Measurements from ENCODE around the gene RNASEH2B.

RNASEH2B gene

DNA sequence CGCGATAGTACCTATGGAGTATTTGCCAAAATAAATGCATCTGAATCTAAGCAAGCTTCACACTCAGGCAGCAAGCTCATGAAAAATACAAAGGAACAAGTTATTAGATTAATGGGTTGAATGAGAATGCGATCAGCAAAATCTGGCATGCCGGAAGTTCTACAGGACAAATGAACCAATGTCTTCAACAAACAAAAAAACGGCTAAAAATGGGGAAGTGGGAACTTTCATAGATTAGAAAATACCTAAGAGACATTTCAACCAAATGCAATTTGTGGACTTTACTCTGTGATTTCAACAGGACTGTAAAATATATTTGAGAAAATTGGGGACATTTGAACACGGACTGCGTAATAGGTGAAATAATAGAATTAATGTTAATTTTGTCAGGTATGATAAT lies 22.4 kb upstream of the RNASEH2B start:
- Histone ChIP-seq H3K9me3 (ENCODE audit: control insufficient read depth, insufficient read depth, low read length) (no peaks in the 10 kb centered on the region), H3K4me1 (ENCODE audit: control insufficient read depth, insufficient read depth, low read length) (0 out of 2 replicates have a peak, but pooled peaks cover 1% of the 10 kb centered on the region), H3K27me3 (ENCODE audit: control insufficient read depth, insufficient read depth, low read length) (no peaks in the 10 kb centered on the region), H3K4me3 (ENCODE audit: low read length) (no peak overlapping the region), H3K27ac (ENCODE audit: low read length) (no peak overlapping the region), H3K36me3 (ENCODE audit: control insufficient read depth, insufficient read depth, low read length) (no peaks in the 10 kb centered on the region)
- DNase-seq (ENCODE audit: low read depth, low spot score), result no peak
- 100% methylated on average over 2 of the region's 7 CpGs for WGBS (ENCODE audit: insufficient coverage, insufficient read length)

DNA sequence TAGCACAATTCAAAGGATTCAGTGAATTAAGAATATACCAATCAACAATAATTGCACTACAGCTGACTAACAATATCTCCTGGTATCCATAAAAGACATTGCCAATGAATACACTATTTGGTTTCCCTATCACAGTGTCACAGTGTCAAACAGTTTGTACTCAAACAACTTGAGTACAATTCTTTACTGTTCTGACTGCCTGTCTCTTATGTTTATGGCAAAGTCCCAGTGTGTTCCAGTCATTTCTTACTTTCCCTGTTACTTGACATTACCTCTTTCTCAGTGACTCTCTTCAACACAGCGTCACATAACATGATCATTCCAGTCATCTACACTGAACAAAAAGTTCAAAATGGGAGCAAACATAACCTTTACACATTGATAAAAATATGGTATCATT lies 21.2 kb upstream of the RNASEH2B start:
- Histone ChIP-seq H3K27me3 (ENCODE audit: control insufficient read depth, insufficient read depth, low read length) (no peaks in the 10 kb centered on the region), H3K27ac (ENCODE audit: low read length) (no peak overlapping the region), H3K9me3 (ENCODE audit: control insufficient read depth, insufficient read depth, low read length) (no peaks in the 10 kb centered on the region), H3K4me1 (ENCODE audit: control insufficient read depth, insufficient read depth, low read length) (0 out of 2 replicates have a peak, but pooled peaks cover 1% of the 10 kb centered on the region), H3K36me3 (ENCODE audit: control insufficient read depth, insufficient read depth, low read length) (no peaks in the 10 kb centered on the region), H3K4me3 (ENCODE audit: low read length) (no peak overlapping the region)
- DNase-seq (ENCODE audit: low read depth, low spot score), result no peak
- no CpG with 5 or more reads among the region's 1 CpG for WGBS (ENCODE audit: insufficient coverage, insufficient read length)

DNA sequence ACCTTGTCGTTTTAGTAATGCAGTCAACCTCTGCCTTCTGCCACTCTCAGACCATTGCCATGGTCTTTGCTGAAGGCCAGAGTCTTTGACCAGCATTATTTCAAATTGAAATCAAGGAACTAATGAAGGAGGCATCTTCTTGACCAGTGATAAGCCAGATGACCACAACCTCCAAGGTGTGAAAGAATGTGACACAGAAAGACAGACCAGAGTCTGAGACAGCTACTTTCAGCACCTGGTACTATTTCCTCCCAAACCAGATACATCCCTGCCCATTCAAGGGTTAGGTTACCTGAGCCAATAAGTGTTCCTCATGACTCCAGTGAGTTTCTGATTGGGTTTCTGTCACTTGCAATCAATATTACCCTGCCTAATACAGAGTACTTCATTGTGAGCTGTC lies 20.3 kb upstream of the RNASEH2B start:
- WGBS (ENCODE audit: insufficient coverage, insufficient read length), result no CpG with 5 or more reads among the region's 1 CpG
- peaks cover 2% of the 10 kb centered on the region; the same call in 1 of the 2 replicates for H3K4me1 ChIP-seq (ENCODE audit: control insufficient read depth, insufficient read depth, low read length)

DNA sequence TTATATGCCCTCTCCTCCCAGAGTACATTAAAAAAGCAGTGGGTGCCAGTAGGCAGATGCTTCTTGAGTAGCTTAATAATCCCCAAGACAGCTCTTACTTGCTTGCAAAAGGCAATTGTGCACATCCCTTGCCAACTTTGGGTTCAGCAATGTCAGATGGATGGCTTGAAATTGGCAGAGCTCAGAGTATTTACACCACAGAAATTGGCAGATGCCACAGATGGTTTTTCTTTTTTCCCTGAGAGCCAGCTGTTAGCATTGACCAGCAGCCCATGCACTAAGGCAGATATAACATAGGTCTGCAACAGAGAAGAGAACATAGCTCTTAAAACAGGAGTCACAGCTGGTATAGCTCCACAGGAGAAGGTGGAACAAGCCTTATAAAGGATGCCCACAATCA lies 18.4 kb upstream of the RNASEH2B start:
- Histone ChIP-seq H3K9me3 (ENCODE audit: control insufficient read depth, insufficient read depth, low read length) (no peaks in the 10 kb centered on the region), H3K4me1 (ENCODE audit: control insufficient read depth, insufficient read depth, low read length) (peaks cover 2% of the 10 kb centered on the region; the same call in 1 of the 2 replicates), H3K27ac (ENCODE audit: low read length) (no peak overlapping the region), H3K4me3 (ENCODE audit: low read length) (no peak overlapping the region), H3K27me3 (ENCODE audit: control insufficient read depth, insufficient read depth, low read length) (no peaks in the 10 kb centered on the region), H3K36me3 (ENCODE audit: control insufficient read depth, insufficient read depth, low read length) (no peaks in the 10 kb centered on the region)
- DNase-seq (ENCODE audit: low read depth, low spot score), result no peak

More for the DNA sequence above, 20.3 kb upstream of the RNASEH2B start:
- Histone ChIP-seq H3K9me3 (ENCODE audit: control insufficient read depth, insufficient read depth, low read length) (no peaks in the 10 kb centered on the region), H3K27me3 (ENCODE audit: control insufficient read depth, insufficient read depth, low read length) (no peaks in the 10 kb centered on the region), H3K27ac (ENCODE audit: low read length) (no peak overlapping the region), H3K4me3 (ENCODE audit: low read length) (no peak overlapping the region), H3K36me3 (ENCODE audit: control insufficient read depth, insufficient read depth, low read length) (no peaks in the 10 kb centered on the region)
- DNase-seq (ENCODE audit: low read depth, low spot score), result no peak

DNA sequence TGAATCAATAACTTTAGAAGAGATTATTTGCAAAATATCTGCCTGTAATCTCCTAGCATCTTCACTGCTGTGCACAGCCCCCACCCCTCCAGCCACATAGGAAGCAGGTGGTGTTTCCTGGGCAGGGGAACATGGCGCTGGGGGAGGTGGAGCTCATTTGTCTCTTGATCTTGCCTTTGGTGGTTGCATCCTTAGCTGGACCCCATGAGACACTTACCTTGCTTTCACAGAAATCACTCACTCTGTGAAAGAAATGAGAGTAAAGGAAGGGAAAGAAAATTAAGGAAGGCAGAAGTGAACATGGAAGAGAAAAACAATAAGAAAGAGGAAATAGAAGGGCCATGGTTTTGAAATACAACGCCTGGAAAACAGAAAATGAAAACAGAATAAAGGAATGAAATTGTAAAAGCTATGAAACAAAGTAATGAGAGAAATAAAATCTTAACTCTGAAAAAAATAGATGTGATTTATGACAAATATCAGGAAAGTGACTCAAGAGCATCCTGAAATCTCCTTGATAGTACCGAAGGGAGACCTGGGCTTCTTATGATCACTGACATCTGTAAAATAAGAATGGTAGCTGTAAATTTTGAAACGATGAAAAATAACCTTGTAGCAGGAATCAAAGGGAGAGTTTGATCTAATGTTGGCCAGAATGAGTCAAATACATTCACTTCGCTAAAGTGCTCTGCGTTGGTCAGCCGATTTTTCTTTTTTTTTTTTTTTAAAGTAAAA lies 17.2 kb upstream of the RNASEH2B start:
- DNase-seq (ENCODE audit: low read depth, low spot score), result no peak
- H3K27ac ChIP-seq (ENCODE audit: low read length), result no peak overlapping the region
- no CpG with 5 or more reads among the region's 7 CpGs for WGBS (ENCODE audit: insufficient coverage, insufficient read length)

DNA sequence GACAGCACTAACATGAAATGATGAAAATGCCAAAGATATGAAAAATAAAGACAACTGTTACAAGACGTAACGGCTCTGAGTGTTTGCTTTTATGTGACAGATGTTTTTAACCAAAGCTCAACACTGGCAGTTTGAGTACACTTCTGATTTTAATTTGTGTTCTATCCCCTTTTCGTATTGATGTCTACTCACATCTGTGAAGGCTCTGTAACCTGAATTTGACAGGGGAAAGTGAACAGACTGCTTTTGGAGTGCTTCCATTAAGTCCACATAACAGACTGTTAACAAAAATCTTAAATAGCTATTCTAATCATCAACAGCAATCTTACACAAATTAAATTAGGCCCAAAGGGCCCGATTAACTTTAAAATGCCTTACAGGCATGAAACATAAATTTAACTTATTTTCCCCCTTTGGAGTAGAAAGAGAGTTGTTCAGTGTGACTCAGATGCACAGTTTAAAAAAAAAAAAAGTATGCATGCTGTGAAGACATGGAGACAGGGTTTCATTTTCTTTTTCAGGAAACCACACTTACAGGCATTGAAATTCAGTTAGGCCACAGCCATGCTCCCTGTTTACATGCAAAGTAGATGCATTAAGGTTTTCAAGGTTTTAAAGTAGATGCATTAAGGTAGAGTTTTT lies 16.3 kb upstream of the RNASEH2B start:
- H3K27ac ChIP-seq (ENCODE audit: low read length), result no peak overlapping the region
- no peak for DNase-seq (ENCODE audit: low read depth, low spot score)
- H3K4me3 ChIP-seq (ENCODE audit: low read length), result no peak overlapping the region
- no CpG with 5 or more reads among the region's 4 CpGs for WGBS (ENCODE audit: insufficient coverage, insufficient read length)
- no peaks in the 10 kb centered on the region for H3K36me3 ChIP-seq (ENCODE audit: control insufficient read depth, insufficient read depth, low read length)
- H3K4me1 ChIP-seq (ENCODE audit: control insufficient read depth, insufficient read depth, low read length), result peaks cover 2% of the 10 kb centered on the region; the same call in 1 of the 2 replicates
- H3K9me3 ChIP-seq (ENCODE audit: control insufficient read depth, insufficient read depth, low read length), result no peaks in the 10 kb centered on the region
- H3K27me3 ChIP-seq (ENCODE audit: control insufficient read depth, insufficient read depth, low read length), result no peaks in the 10 kb centered on the region

More for the DNA sequence above, 17.2 kb upstream of the RNASEH2B start:
- Histone ChIP-seq H3K36me3 (ENCODE audit: control insufficient read depth, insufficient read depth, low read length) (no peaks in the 10 kb centered on the region), H3K4me1 (ENCODE audit: control insufficient read depth, insufficient read depth, low read length) (peaks cover 2% of the 10 kb centered on the region; the same call in 1 of the 2 replicates), H3K27me3 (ENCODE audit: control insufficient read depth, insufficient read depth, low read length) (no peaks in the 10 kb centered on the region), H3K4me3 (ENCODE audit: low read length) (no peak overlapping the region), H3K9me3 (ENCODE audit: control insufficient read depth, insufficient read depth, low read length) (no peaks in the 10 kb centered on the region)

DNA sequence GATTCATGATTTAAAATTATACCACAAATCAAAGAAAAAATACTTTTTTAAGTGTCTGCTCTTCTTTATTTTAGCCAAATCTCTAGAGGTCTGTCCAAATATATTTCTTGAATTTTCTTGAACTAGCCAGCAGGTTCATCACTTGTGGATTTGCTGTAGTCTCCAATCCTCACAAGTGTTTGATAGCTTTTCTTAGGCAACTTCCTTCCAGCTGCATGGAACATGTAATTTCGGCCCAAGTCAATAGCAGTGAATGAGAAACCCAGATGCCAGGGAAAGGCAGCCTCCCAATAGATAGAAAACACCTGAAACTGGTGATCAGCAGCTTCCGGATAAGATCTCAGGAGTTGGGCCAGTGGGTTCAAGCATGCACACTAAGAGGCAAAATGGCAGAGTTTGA lies 15.6 kb upstream of the RNASEH2B start:
- Histone ChIP-seq H3K4me3 (ENCODE audit: low read length) (no peak overlapping the region), H3K27ac (ENCODE audit: low read length) (no peak overlapping the region), H3K9me3 (ENCODE audit: control insufficient read depth, insufficient read depth, low read length) (no peaks in the 10 kb centered on the region), H3K36me3 (ENCODE audit: control insufficient read depth, insufficient read depth, low read length) (no peaks in the 10 kb centered on the region), H3K27me3 (ENCODE audit: control insufficient read depth, insufficient read depth, low read length) (no peaks in the 10 kb centered on the region), H3K4me1 (ENCODE audit: control insufficient read depth, insufficient read depth, low read length) (peaks cover 2% of the 10 kb centered on the region; the same call in 1 of the 2 replicates)
- no peak for DNase-seq (ENCODE audit: low read depth, low spot score)
- no CpG with 5 or more reads among the region's 2 CpGs for WGBS (ENCODE audit: insufficient coverage, insufficient read length)

DNA sequence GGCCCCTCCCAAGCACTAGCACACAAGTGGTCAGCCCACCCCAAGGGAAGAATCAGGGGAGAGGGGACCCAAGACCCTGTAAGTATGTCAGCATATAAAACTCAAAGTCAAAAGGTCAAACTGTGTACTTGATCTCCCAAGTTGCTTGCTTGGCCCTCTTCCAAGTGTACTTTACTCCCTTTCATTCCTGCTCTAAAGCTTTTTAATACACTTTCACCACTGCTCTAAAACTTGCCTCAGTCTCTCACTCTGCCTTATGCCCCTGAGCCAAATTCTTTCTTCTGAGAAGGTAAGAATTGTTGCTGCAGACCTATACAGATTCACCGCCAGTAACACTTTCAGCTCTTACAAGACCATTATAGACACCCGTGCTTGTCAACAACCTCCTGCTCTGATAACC lies 15.1 kb upstream of the RNASEH2B start:
- Histone ChIP-seq H3K36me3 (ENCODE audit: control insufficient read depth, insufficient read depth, low read length) (no peaks in the 10 kb centered on the region), H3K27ac (ENCODE audit: low read length) (no peak overlapping the region), H3K27me3 (ENCODE audit: control insufficient read depth, insufficient read depth, low read length) (no peaks in the 10 kb centered on the region), H3K4me3 (ENCODE audit: low read length) (no peak overlapping the region), H3K4me1 (ENCODE audit: control insufficient read depth, insufficient read depth, low read length) (peaks cover 2% of the 10 kb centered on the region; the same call in 1 of the 2 replicates), H3K9me3 (ENCODE audit: control insufficient read depth, insufficient read depth, low read length) (no peaks in the 10 kb centered on the region)
- DNase-seq (ENCODE audit: low read depth, low spot score), result no peak
- WGBS (ENCODE audit: insufficient coverage, insufficient read length), result no CpG with 5 or more reads among the region's 2 CpGs

DNA sequence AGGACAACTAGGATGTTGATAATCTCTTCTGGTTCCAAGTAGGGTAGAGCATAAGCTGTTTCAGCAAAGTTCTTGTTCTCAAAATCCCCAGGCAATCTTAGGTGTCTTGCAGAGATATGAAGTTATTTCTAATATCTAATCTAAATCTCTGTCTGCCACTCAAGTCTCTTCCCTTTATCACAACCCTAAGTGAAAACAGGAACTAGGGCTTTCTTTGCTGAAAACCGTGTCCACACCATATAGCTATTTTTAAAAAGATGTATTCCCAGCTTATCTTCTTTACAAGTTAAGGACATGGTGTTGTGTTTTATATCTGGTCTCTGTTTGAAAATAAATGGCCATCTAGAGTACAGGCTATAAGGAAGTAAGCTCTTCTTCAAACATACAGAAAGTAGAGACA lies 11.3 kb upstream of the RNASEH2B start:
- Histone ChIP-seq H3K9me3 (ENCODE audit: control insufficient read depth, insufficient read depth, low read length) (no peaks in the 10 kb centered on the region), H3K27ac (ENCODE audit: low read length) (no peak overlapping the region), H3K27me3 (ENCODE audit: control insufficient read depth, insufficient read depth, low read length) (no peaks in the 10 kb centered on the region), H3K4me1 (ENCODE audit: control insufficient read depth, insufficient read depth, low read length) (peaks cover 1% of the 10 kb centered on the region; the same call in 1 of the 2 replicates), H3K36me3 (ENCODE audit: control insufficient read depth, insufficient read depth, low read length) (no peaks in the 10 kb centered on the region), H3K4me3 (ENCODE audit: low read length) (no peak overlapping the region)
- no peak for DNase-seq (ENCODE audit: low read depth, low spot score)
- no CpG with 5 or more reads among the region's 1 CpG for WGBS (ENCODE audit: insufficient coverage, insufficient read length)

DNA sequence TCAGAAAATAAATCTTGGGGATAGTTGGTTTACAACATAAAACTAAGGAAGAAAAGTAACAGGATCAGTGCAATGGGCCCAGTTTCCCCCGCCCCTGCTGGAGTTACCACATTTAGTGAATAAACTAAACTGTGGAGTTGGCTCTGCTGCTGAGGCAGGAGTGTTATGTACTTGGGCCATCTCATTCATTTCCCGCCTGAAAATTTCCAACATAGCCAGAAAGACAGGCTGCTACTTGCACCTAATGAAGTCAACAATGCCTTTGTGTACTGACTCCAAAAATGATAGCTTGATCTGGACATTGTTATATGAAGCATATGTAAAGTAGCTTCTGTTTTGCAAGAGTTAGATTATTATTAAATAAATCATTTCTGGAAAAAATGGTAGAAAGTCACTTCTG lies 7.9 kb upstream of the RNASEH2B start:
- WGBS (ENCODE audit: insufficient coverage, insufficient read length), result no CpG with 5 or more reads among the region's 2 CpGs
- Histone ChIP-seq H3K4me3 (ENCODE audit: low read length) (no peak overlapping the region), H3K9me3 (ENCODE audit: control insufficient read depth, insufficient read depth, low read length) (no peaks in the 10 kb centered on the region), H3K27me3 (ENCODE audit: control insufficient read depth, insufficient read depth, low read length) (no peaks in the 10 kb centered on the region), H3K4me1 (ENCODE audit: control insufficient read depth, insufficient read depth, low read length) (no peaks in the 10 kb centered on the region), H3K27ac (ENCODE audit: low read length) (no peak overlapping the region), H3K36me3 (ENCODE audit: control insufficient read depth, insufficient read depth, low read length) (no peaks in the 10 kb centered on the region)
- no peak for DNase-seq (ENCODE audit: low read depth, low spot score)

All from iPS DF 6.9 (cell line).